ENCODE measurements around the gene GPR108.

GPR108 gene

DNA sequence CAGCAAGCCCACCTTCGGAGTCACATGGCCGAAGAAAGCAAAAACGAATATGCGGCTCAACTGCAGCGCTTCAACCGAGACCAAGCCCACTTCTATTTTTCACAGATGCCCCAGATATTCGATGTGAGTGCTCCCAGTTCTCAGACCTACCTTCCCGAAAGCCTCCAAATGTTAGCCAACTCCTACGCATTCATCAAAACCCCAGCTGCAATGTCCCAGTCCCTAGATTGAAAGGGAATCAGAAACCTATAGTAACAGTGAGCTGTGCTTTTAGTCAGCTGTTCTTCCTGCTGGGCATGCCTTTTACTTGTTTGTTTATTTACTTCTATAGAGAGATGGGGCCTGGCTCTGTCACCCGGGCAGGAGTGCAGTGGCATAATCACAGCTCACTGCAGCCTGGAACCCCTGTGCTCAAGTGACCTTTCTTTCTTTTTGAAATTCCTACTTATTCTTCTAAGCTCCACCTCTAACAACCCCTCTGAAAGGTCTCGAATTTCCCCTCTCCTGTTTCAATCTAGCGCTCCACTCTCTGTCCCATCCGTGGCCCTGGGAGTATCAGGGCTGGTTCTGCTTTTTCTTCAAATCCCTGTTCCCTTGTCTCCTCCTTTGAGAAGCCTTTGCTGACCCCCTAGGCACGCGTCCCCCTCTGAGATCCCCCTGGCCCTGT lies 6.5 kb upstream of the GPR108 start (continued):
- TF ChIP-seq, protein P1, sequence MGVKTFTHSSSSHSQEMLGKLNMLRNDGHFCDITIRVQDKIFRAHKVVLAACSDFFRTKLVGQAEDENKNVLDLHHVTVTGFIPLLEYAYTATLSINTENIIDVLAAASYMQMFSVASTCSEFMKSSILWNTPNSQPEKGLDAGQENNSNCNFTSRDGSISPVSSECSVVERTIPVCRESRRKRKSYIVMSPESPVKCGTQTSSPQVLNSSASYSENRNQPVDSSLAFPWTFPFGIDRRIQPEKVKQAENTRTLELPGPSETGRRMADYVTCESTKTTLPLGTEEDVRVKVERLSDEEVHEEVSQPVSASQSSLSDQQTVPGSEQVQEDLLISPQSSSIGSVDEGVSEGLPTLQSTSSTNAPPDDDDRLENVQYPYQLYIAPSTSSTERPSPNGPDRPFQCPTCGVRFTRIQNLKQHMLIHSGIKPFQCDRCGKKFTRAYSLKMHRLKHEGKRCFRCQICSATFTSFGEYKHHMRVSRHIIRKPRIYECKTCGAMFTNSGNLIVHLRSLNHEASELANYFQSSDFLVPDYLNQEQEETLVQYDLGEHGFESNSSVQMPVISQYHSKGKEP (tag by site-specific recombination; IDR thresholded peaks at IDR 0.05) = peak; percentile 30; the same call in 1 of the 2 replicates
- TF ChIP-seq ZNF600 (tag by site-specific recombination; IDR thresholded peaks at IDR 0.05) (0 out of 2 replicates have a peak, but pooled peaks have one; percentile 73), SP3 (tag by site-specific recombination; IDR thresholded peaks at IDR 0.05) (peak; percentile 26; the same call in 1 of the 2 replicates)

DNA sequence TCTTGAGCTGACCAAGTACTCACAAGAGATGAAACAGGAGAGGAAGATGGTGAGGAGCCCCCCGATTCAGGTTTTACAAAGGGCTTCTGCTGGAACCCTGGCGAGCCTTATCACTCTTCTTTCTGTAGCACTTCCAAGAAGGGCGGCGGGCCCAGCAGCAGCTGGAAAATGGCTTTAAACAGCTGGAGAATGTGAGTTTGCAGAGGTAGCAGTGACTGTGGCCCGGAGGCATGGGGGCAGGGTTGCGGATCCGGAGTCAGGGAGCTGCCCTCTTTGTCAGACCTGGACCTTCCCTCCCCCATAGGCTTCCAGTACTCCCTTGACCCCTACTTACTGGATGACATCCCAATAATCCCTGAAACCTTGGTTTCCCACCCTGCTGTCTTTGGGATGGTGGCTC lies 5.7 kb upstream of the GPR108 start:
- Histone ChIP-seq H3K36me3 (ENCODE audit: control insufficient read depth in 2 of 2, insufficient read depth in 1 of 2, low read length in 2 of 2) (peaks cover 24 to 40% of the 10 kb centered on the region in 2 experiments), H3K4me1 (ENCODE audit: control insufficient read depth, insufficient read depth, low read length) (peaks cover 34% of the 10 kb centered on the region), H3K9me3 (ENCODE audit: control insufficient read depth, insufficient read depth, low read depth, low read length) (no peaks in the 10 kb centered on the region), H3K4me3 (ENCODE audit: low read depth, low read length) (no peak overlapping the region), H3K27ac (ENCODE audit: extremely low read depth, low read depth, low read length) (0 out of 2 replicates have a peak overlapping the region, but pooled peaks have one; percentile 19)
- TF ChIP-seq ZNF248 (tag by site-specific recombination; IDR thresholded peaks at IDR 0.05) (no peak), ZNF19 (tag by site-specific recombination; IDR thresholded peaks at IDR 0.05; ENCODE audit: low read depth) (no peak), ZNF76 (tag by site-specific recombination; IDR thresholded peaks at IDR 0.05; ENCODE audit: borderline replicate concordance, low read depth) (no peak), ZNF274 (IDR thresholded peaks at IDR 0.05; ENCODE audit: low read length) (no peak), ZNF274 (tag by site-specific recombination; IDR thresholded peaks at IDR 0.05; ENCODE audit: borderline replicate concordance) (no peak)
- CTCF ChIA-PET = interaction anchor here (0.6 to 1.7 kb wide), 4 partner anchors 38 to 121 kb away, joined by 4 to 6 read pairs (median 4); no protein-coding TSS in a partner anchor
- POLR2A ChIA-PET = interaction anchor here (2.4 kb wide), 1 partner anchor 24 kb away, joined by 11 read pairs; the partner anchor contains the start of gene SH2D3A

DNA sequence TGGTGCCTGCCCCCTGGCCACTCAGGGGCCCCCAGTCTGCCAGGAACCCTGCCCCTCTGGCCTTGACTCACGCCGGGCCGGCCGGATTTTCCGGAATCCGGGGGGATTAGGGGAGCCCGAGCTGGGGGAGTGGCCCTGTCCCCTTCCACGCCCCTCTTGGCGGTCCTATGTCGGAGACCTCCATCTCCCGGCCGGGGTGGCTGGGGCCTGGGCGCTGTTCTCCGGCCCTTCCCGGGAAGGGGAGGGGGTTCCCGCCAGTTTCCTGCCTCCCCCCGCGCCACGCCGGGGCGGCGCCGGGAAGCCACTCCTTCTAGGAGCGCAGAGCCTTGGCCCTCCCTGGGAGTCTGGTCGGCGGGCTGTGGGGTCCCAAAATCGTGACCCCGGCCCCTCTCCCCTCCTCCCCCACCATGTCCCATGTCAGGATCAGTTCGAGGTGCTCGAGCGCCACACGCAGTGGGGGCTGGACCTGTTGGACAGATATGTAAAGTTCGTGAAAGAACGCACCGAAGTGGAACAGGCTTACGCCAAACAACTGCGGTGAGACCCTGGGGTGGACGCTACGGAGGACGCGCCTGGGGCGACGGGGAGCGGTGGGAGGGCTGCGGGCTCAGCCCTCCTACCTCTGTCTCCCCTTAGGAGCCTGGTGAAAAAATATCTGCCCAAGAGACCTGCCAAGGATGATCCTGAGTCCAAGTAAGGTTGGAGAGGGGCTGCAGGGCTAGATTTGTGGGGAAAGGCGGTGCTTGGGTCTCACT lies 3.4 kb upstream of the GPR108 start:
- peak overlapping the region; percentile 65 for H3K4me3 ChIP-seq (ENCODE audit: low read depth, low read length)
- no peak overlapping the region; the same call in 1 of the 2 replicates for H3K27ac ChIP-seq (ENCODE audit: extremely low read depth, low read depth, low read length)
- H3K4me1 ChIP-seq (ENCODE audit: control insufficient read depth, insufficient read depth, low read length) = peaks cover 36% of the 10 kb centered on the region
- no peaks in the 10 kb centered on the region for H3K9me3 ChIP-seq (ENCODE audit: control insufficient read depth, insufficient read depth, low read depth, low read length)
- POLR2A ChIA-PET = no interaction called here
- peaks cover 4 to 20% of the 10 kb centered on the region in 2 experiments; a peak in 2 of 3 replicates for H3K36me3 ChIP-seq (ENCODE audit: control insufficient read depth in 2 of 2, insufficient read depth in 1 of 2, low read length in 2 of 2)
- CTCF ChIA-PET = interaction anchor here (0.6 kb wide), 1 partner anchor 912 kb away, joined by 3 read pairs; no protein-coding TSS in a partner anchor
- TF ChIP-seq, protein P2, sequence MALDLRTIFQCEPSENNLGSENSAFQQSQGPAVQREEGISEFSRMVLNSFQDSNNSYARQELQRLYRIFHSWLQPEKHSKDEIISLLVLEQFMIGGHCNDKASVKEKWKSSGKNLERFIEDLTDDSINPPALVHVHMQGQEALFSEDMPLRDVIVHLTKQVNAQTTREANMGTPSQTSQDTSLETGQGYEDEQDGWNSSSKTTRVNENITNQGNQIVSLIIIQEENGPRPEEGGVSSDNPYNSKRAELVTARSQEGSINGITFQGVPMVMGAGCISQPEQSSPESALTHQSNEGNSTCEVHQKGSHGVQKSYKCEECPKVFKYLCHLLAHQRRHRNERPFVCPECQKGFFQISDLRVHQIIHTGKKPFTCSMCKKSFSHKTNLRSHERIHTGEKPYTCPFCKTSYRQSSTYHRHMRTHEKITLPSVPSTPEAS (tag by site-specific recombination; IDR thresholded peaks at IDR 0.05) = no peak
- TF ChIP-seq SCRT2 (tag by site-specific recombination; IDR thresholded peaks at IDR 0.05) (peak; percentile 61), IKZF3 (tag by site-specific recombination; IDR thresholded peaks at IDR 0.05) (peak; percentile 65), ZNF677 (tag by site-specific recombination; IDR thresholded peaks at IDR 0.05) (no peak), ZBTB20 (tag by site-specific recombination; IDR thresholded peaks at IDR 0.05) (peak; percentile 25; the same call in 1 of the 2 replicates), ZNF157 (tag by site-specific recombination; IDR thresholded peaks at IDR 0.05) (no peak), ZFP3 (tag by site-specific recombination; IDR thresholded peaks at IDR 0.05; ENCODE audit: low read depth) (no peak), ZNF19 (tag by site-specific recombination; IDR thresholded peaks at IDR 0.05; ENCODE audit: low read depth) (no peak), ZNF341 (tag by site-specific recombination; IDR thresholded peaks at IDR 0.05; ENCODE audit: low read depth) (peak; percentile 94), GLIS2 (tag by site-specific recombination; IDR thresholded peaks at IDR 0.05) (peak; percentile 57), ZIC2 (tag by site-specific recombination; IDR thresholded peaks at IDR 0.05) (0 out of 2 replicates have a peak, but pooled peaks have one; percentile 23), ZNF776 (tag by site-specific recombination; IDR thresholded peaks at IDR 0.05; ENCODE audit: borderline replicate concordance) (no peak), SP3 (tag by site-specific recombination; IDR thresholded peaks at IDR 0.05) (no peak), HOXA7 (CRISPR knock-in tag; IDR thresholded peaks at IDR 0.05; ENCODE audit: borderline replicate concordance) (no peak), SP2 (tag by site-specific recombination; IDR thresholded peaks at IDR 0.05) (peak; percentile 40; the same call in 1 of the 2 replicates)
- TF ChIP-seq, protein P3, sequence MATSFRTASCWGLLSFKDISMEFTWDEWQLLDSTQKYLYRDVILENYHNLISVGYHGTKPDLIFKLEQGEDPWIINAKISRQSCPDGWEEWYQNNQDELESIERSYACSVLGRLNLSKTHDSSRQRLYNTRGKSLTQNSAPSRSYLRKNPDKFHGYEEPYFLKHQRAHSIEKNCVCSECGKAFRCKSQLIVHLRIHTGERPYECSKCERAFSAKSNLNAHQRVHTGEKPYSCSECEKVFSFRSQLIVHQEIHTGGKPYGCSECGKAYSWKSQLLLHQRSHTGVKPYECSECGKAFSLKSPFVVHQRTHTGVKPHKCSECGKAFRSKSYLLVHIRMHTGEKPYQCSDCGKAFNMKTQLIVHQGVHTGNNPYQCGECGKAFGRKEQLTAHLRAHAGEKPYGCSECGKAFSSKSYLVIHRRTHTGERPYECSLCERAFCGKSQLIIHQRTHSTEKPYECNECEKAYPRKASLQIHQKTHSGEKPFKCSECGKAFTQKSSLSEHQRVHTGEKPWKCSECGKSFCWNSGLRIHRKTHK (tag by site-specific recombination; IDR thresholded peaks at IDR 0.05) = no peak
- TF ChIP-seq, protein P4, sequence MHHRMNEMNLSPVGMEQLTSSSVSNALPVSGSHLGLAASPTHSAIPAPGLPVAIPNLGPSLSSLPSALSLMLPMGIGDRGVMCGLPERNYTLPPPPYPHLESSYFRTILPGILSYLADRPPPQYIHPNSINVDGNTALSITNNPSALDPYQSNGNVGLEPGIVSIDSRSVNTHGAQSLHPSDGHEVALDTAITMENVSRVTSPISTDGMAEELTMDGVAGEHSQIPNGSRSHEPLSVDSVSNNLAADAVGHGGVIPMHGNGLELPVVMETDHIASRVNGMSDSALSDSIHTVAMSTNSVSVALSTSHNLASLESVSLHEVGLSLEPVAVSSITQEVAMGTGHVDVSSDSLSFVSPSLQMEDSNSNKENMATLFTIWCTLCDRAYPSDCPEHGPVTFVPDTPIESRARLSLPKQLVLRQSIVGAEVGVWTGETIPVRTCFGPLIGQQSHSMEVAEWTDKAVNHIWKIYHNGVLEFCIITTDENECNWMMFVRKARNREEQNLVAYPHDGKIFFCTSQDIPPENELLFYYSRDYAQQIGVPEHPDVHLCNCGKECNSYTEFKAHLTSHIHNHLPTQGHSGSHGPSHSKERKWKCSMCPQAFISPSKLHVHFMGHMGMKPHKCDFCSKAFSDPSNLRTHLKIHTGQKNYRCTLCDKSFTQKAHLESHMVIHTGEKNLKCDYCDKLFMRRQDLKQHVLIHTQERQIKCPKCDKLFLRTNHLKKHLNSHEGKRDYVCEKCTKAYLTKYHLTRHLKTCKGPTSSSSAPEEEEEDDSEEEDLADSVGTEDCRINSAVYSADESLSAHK (tag by site-specific recombination; IDR thresholded peaks at IDR 0.05) = no peak

Data from HEK293 (cell line).